T-helper 22 cell (primary cell): ENCODE measurements around the gene ZNF516.

Source experiments
- DNase-seq: peaks from one replicate; pipeline ENCODE4 v3.0.0-alpha.2; 2020; ENCODE audit warnings: low read depth

ZNF516 gene

GRCh38 chr18:76362676-76363075, 132.4 kb downstream of the ZNF516 start:
- DNase-seq, result no peak

- no peak for DNase-seq
These were observed 133.8 kb downstream of the ZNF516 start for GRCh38 chr18:76361219-76361618.

GRCh38 chr18:76359909-76360308, 135.1 kb downstream of the ZNF516 start:
- no peak for DNase-seq

- no peak for DNase-seq
These were observed 136.3 kb downstream of the ZNF516 start for GRCh38 chr18:76358774-76359173.

GRCh38 chr18:76357585-76358260, 137.3 kb downstream of the ZNF516 start:
- DNase-seq, result no peak

- no peak for DNase-seq
These were observed 137.9 kb downstream of the ZNF516 start for GRCh38 chr18:76357174-76357573.

- no peak for DNase-seq
These were observed 138.4 kb downstream of the ZNF516 start for GRCh38 chr18:76356666-76357065.

- no peak for DNase-seq
These were observed 140.7 kb downstream of the ZNF516 start for GRCh38 chr18:76354348-76354747.

GRCh38 chr18:76353500-76353899, 141.5 kb downstream of the ZNF516 start:
- DNase-seq, result no peak

- no peak for DNase-seq
These were observed 142.0 kb downstream of the ZNF516 start for GRCh38 chr18:76353046-76353445.

- DNase-seq, result no peak
These were observed 143.0 kb downstream of the ZNF516 start for GRCh38 chr18:76351961-76352581.

GRCh38 chr18:76350134-76351025, 144.7 kb downstream of the ZNF516 start:
- DNase-seq, result no peak

GRCh38 chr18:76349067-76349715, 145.9 kb downstream of the ZNF516 start:
- DNase-seq, result peak; percentile 16

- no peak for DNase-seq
These were observed 146.6 kb downstream of the ZNF516 start for GRCh38 chr18:76348267-76349066.

- DNase-seq, result no peak
These were observed 147.7 kb downstream of the ZNF516 start for GRCh38 chr18:76347341-76347740.

- DNase-seq, result no peak
These were observed 148.4 kb downstream of the ZNF516 start for GRCh38 chr18:76346490-76347130.

- DNase-seq, result no peak
These were observed 149.1 kb downstream of the ZNF516 start for GRCh38 chr18:76345901-76346300.

GRCh38 chr18:76343938-76344569, 151.0 kb downstream of the ZNF516 start:
- no peak for DNase-seq

- DNase-seq, result no peak
These were observed 154.6 kb downstream of the ZNF516 start for GRCh38 chr18:76340410-76340809.

GRCh38 chr18:76339246-76339620, 155.8 kb downstream of the ZNF516 start:
- DNase-seq, result no peak
